Stimulated activated CD8-positive, alpha-beta memory T cell treated with anti-CD3 and anti-CD28 coated beads, Interleukin-4, amount 100 ng/mL, for 4 hours (primary cell): ENCODE measurements around the gene SLC17A9.

Experiments
- DNase-seq, 2 donors: peaks; one replicate each; pipeline ENCODE4 v3.0.0-alpha.2; 2020; ENCODE audit warnings: low read depth in 2 of 2, low spot score in 1 of 2

Gene SLC17A9

DNA sequence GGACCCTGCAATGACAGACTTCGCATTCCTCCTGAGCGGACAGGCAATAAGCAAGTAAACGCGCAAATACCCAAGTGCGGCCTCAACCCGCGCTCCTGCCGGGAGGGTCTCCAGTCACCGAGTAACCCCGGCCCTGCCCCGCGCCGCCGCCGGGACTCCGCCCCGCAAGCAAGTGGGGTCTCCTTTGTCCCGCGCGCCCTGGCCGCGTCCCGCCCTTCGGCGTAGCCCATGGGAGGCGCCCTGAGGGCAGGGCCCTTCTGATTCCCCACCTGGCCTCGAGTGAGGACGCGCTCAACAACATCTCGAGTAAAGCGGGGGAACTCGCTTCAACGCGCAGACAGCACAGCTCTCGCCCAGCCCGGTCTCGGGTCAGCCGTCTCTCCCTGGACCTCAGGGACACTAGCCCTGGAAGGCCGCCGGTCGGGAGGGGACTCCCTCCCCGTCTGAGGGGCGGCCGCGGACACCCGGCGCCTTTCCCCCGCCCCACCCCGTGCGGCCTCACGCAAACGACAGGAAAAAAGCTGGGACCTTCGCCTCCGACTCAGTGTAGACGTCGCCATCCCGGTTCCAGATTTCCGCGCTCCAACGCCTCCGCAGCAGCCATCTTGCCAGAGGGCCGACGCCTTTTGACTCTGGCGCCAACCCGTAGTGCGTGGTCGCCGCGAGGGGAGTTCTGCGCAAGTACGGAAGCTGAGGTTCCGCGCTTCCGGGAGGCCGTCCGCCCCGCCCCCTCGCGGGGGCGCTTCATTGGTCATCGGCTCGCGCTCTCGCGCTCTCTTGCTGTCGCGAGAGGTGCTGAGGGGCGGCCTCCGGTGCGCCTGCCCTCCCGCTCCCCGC, 15.0 kb upstream of the SLC17A9 start:
- DNase-seq, result peak; percentile 94 to 95

DNA sequence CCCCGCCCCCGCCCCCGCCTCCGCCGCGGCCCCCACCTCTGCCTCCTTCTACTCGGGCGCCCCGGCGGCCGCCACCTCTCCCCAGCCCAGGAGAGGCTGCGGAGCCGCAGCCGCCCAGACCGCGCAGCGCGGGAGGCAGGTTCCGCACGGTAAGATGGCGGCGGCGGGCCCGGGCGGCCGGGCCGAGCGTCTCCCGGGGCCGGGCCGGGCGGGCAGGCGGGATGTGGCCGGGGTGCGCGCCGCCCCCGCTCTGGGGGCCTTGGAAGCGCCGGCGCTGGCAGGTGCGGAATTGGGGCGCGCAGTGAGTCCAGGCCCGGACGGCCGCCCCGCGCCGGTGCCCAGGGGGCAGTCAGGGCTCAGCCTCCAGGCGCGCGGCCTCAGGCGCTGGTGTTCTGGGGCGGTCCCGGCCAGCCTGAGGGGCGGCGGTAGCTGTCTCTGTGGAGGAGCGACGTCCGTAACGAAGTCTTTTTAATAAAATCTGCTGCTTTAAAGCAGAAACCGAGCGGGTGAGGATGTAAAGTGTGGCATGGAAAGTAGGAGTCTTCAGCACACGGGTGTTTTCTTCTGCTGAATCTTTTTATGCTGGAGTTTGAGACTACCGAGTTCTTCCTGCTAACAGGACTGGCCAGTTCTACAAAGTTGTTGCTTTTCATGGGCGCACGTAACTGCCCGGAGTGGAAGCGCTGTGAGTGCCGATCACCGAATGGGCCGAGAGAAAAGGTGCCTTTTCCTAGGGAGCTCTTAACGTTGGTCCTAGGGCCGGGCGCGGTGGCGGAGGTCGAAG, 14.2 kb upstream of the SLC17A9 start, which contains the start of gene GID8:
Gene GID8 (plus strand): TSS at position 43 of the 784 bp plus-strand sequence. CDS start 3,356 bp downstream, outside the sequence.
- no peak for DNase-seq

DNA sequence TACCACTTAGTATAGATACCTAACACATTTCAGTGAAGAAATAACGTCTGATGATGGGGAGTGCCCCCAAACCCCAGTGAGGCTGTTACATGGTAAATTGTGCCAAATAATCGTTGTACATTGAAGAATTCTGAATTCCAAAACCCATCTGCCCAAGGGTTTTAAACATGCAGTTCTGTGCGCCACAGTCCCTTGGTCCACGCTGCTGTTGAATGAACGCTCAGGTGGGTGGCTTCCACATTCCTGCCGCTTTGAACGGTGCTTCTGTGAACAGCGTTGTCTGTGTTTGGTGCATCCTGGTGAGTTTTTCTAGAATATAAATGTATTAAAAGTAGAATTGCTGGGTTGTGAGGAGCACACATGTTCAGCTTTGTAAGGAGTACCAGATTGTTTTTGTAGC, 11.6 kb upstream of the SLC17A9 start:
- DNase-seq, result no peak

DNA sequence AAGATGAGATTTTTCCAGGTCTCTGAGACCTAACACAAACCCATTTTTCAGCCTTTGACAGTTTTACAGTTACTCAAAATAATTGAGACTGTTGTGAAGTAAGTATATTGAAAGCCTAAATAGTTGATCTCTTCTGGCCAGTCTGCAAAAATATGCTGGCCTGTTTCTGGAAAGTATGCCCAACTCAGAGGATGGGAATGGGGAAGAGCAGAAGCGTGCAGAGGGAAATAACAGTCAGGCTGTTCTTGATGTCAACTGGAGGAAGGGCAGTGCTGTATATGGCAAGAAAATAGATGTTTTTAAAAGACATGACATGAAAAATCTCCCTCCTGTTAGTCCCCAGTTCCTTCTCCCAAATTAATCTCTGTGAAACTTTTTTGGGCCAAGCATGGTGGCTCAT, 10.7 kb upstream of the SLC17A9 start:
- no peak for DNase-seq

DNA sequence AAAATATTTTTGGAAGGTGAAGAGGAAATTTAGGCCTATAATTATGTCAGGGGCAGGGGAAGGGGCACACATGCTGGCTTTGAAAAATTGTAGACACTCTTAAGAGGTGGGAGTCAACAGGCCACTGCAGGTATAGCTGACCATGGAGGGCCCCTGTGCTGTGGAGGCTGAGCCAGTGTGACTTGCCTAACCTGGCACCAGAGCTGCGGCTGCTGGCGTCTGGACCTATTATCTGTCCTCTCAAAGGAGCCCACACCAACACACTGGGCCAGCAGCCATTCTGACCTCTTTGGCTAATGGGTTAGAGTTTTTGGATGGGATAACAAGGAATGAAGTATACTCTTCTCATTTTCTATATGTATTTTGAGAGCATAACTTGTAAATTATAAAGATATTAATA, 10.1 kb upstream of the SLC17A9 start:
- no peak for DNase-seq

DNA sequence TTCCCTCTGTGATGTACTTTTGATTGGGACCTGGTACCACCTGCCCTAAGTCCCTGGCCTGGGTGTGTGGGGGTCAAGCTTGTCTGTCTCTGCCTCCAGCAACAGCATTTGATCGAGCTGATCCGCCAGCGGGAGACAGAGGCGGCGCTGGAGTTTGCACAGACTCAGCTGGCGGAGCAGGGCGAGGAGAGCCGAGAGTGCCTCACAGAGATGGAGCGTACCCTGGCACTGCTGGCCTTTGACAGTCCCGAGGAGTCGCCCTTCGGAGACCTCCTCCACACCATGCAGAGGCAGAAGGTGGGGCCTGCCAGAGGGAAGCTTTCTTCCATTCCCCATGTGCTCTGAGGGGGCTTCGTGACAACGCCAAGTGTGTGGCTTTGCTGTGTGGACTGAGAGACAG, 9.1 kb upstream of the SLC17A9 start:
- DNase-seq, result no peak

DNA sequence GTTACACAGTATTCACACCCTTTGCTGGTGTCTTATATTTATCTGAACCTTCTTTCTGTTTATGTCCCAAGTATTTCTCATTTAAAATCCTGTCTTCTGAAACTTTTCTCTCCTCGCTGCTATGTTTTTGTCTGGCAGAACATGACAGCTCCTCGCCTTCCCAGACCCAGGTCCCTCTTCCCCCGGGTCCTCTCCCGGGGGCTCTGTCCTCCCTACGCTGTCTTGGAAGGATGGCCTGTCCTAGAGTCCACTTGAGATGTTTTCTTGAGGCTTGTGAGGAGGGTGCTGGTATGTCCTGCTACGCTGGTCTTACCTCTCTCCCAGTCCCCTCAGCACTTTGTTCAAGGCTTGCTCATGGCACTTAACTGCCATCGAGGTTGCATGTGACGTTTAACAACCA, 8.3 kb upstream of the SLC17A9 start:
- no peak for DNase-seq

DNA sequence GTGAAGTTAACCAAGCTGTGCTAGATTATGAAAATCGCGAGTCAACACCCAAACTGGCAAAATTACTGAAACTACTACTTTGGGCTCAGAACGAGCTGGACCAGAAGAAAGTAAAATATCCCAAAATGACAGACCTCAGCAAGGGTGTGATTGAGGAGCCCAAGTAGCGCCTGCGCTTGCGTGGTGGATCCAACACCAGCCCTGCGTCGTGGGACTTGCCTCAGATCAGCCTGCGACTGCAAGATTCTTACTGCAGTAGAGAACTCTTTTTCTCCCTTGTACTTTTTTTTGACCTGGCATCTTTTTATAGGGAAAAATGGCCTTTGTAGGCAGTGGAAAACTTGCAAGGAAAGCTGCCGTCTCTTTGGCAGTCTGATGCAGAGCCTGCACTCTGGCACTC, 7.8 kb upstream of the SLC17A9 start:
- no peak for DNase-seq

DNA sequence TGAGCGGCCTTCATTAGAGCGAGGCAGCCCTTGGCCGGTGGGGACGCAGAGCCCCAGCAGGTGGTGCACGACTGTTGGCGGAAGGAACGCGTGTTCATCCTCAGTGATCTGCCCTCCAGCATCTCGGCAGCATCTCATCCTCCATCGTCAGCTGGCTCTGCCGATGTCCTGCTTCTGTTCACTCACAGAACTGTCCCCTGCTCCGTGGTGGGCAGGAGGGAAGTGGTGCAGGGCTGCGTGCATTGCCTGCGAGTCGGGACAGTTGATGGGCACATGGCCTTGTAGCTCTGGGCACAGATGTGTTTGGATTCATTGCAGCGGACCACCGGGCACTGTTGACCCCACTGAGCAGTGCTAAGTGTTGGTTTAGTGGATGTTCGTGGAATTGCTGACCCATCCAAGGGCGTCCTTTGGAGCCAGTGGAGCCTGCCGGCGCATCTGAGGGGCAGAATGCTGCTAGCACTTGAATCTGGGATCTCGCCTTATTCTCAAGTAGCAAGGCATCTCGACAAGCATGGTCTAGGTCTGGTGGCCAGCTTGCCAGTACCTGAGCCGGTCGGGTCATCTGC, 6.7 kb upstream of the SLC17A9 start:
- DNase-seq, result no peak

DNA sequence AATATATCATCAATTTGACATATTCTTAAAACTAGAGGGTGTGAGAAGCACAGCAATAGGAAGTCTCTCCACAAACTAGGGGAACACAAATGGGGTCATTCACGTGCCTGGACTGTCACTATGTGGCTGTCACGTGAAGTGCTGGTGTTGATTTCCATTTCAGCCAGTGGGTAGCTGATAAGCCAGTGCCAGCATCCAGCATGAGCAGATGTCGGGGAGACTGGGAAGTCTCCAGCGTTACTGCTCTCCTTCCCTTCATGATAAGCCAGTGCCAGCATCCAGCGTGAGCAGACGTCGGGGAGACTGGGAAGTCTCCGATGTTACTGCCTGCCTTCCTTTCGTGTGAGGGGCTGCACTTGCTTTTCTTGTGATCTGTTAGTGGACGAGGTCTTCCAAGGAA, 5.6 kb upstream of the SLC17A9 start:
- DNase-seq, result no peak

DNA sequence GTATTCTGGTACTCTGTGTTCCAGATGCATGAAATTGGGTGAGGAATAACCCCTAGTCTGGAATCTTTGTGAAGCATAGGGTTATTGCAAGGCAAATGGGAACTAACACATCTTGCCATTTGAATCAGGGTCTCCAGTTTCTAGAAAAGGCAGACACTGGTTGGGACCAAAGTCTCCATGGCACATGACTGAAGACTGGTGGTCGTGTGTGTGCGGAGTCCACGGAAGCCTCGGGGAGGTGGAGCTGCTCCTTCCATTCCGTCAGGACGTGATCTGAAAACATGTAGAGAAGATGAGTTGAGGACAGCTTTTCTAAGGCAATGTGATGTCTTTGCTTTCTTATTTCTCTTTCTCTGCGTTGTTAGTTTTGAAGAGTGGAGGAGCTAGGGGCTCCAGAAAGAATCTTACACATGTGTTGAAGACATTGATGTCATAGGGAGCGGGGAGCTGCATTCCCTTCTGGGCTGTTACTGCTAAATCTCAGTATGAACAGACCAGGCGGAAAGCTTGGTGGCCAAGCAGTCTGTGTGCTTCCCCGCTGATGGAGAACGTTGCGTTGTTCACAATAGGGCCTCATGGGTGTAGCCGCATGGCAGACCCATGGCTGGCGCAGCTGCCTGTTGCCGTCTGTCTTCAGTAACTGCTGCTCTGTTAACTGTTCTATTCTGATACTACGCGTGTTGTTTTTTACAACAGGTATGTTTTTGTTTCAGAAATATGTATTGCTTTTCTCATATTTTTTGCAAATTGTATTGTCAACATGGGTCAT, 4.8 kb upstream of the SLC17A9 start:
- no peak for DNase-seq

DNA sequence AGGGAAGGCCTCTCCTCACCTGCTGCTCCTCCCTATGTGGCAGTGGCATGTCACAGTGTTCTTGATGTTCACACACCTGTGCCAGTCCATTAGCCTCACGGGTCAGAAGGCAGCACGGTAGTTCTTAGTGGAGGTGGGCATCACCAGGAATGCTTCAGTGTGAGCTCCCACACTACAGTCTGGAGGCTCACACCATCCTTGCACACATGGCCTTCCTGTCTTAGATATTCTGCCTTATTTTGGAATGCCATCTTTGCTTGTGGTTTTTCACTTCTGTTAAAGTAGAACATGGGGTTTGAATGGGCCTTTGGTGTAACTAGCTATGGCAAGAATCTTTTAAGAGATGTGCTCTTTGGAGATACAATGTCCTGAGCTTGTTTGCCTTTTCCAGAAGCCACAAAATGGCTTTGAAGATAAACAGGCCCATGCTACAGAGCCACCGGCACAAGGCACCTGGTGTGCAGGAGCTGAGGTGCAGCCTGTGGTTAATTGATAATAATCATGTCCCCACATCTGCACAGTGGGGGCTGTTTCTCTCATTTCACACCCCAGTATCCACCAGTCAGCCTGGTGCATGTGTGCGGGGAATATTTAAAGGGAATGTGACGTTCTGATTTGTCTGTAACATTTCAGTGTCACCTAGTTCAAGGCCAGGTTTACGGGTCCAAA, 3.2 kb upstream of the SLC17A9 start:
- DNase-seq, result no peak

DNA sequence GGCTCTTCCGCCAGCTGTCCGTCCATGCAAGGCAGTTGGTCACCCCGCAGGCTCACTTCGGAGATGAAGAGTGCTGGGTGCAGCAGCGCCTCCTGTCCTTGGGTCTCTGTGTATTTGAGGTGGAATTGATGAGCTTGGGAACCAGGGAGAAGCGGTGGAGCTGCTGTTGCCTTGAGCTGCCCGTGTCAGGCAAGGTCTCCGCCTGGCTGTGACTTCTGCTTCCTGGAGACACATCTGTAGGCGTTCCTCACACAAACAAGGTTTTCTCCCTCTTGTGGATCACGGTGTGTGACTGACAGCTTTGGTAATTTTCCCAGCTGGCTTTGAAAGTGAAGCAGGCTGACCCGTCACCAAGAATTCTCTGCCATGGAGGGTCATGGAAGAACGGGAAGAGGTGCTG, 2.5 kb upstream of the SLC17A9 start:
- no peak for DNase-seq

DNA sequence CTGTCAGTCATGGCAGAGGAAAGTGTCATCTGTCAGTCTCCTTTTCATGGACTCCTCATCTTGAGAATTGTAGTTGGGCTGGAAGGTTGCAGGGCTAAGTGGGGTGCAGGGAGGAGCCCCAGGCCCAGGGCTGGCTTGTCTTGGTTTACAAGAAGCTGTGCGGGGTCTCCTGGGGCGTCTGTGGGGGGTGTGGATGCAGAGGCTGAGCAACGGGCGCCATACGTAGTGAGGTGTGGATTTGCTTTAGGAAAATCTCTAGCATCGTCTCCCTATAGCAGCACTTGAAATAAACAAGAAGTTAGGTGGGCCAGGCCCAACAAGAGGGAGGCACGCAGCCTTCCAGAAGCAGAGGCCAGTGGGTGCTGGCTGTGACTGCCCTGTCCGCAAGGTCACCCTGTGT, 1.8 kb upstream of the SLC17A9 start:
- no peak for DNase-seq

DNA sequence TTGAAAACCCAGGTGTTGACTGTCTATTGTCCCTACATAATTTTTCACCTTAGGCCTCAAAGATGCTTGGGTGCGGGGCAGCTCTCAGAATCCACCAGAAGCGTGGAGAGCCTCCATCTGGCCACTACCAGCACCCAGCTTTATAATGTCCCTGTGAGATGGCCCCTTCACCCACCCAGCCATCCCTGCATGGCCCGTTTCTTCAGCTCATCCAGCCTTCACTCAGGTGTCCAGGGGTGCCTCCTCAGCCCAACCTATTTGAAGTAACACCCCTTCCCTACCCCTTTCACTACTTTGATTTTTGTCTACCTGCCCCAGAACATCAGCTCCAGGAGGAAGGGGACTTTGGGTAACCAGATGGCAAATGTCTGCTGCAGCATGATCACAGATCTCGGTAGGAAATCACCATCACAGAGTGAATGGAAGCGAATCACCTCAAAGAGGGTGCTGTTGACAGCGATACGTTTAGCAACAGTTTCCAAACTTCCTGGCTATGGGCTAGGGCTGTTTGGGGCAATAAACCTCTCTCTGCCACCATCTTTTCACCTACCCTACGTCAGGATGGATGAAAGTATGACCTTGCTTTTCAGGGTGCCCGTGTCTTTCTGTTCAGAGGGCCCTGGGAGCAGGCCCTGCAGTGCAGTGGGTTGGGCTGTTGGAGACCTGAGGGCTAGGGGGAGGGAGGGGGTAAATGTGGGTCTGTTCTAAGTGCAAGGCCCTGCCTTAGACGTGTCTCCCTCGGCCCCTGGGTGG, 1.2 kb upstream of the SLC17A9 start:
- DNase-seq, result no peak

DNA sequence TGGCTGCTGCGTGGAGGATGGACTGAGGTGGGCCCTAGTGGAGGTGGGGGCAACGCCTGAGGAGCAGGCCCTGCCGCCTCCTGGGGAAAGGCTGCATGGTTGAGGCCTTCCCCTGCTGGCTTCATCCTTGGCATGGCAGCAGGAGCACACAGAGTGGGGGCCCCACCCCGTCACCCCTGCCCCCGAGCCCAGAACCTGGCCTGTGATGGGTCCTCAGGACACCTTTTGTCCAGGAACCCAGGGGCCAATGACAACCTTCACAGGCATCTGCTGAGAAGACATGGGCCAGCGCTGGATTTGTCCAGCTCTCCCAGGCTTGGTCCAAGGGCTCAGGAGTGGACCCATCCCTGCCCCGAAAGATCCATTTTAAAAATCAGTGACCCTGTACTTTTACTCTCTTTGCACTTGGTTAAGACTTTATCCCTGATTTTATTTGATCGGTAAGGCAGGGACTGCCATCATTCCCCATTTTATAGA, 575 bp upstream of the SLC17A9 start:
- DNase-seq, result no peak

DNA sequence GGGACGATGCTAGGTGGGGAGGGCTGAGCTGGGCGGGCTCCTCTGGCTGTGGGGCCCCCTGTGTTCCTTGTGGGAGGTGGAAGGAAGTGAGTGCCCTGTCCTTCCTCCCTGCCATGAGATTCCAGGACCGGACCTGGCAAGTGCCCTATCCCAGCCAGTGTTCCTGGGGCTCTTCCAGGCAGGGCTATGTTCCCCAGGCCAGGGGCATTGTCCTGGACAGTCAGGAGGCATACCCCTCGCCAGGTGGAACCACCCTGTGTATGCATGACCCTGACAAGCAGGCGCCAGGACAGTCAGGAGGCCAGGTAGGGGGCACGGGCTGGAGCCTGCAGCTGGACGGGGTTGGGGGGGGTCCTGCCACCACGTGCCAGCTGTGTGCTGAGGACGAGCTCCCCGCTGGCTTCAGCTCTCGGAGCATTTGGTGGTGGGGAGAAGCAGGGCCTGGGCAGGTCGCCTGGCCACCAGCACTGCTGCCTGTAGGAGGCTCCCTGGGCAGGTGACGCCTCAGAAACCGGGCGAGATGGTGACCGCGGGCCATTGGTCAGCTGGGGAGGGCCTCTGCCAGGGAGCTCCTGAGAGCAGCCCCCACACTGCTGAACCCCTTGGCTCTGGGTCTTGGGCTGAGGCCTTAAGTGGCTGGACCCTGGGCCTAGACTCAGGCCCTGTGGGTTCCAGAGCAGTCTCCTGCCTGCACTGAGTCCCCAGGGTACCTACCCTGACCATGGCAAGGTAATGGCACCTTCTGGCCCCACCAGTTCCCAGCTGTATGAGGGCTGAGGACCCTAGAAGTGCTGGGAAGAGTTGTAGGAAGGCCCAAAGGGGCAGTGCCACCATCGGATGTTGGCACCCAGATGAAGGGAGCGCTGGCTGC, 694 bp downstream of the SLC17A9 start:
- no peak for DNase-seq

DNA sequence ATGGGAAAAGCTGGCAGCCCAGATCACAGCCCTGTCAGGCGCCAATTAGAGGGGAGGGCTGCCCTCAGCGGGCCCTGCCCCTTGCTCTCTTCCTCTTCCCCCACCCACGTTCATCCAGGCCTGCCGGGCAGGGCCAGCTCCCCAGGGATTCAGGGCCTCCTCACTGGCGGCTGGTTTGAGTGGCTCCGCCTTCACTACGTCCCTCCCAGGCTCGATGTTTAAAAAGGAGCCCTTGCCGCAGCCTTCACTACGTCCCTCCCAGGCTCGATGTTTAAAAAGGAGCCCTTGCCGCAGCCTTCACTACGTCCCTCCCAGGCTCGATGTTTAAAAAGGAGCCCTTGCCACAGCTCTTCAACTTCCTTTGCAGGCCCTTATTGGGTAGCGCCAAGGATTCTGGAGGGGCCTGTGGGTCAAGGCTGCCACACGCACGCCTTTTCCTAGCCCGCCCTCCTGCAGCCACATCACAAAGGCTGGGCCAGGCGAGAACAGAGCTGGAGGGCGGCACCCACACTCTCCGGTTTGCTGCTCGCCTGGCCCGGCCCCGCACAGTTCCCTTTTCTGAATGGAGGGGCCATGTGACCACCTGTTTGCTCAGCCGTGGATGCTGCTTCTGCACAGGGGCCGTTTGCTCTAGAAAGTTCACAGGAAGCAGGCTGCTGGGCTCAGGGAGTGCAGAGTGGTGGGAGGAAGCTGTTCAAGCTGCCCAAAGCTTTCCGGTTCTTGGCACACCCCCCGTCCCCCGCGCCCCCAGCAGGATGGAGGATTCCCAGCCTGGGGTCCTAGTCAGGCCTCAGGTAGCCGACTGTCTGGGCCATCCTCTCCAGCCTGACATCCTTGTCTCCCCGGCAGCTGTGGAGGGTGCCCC, 1.6 kb downstream of the SLC17A9 start:
- DNase-seq, result peak; percentile 24 to 49
